Measurements from ENCODE around the gene OR10P1.

OR10P1 gene

DNA sequence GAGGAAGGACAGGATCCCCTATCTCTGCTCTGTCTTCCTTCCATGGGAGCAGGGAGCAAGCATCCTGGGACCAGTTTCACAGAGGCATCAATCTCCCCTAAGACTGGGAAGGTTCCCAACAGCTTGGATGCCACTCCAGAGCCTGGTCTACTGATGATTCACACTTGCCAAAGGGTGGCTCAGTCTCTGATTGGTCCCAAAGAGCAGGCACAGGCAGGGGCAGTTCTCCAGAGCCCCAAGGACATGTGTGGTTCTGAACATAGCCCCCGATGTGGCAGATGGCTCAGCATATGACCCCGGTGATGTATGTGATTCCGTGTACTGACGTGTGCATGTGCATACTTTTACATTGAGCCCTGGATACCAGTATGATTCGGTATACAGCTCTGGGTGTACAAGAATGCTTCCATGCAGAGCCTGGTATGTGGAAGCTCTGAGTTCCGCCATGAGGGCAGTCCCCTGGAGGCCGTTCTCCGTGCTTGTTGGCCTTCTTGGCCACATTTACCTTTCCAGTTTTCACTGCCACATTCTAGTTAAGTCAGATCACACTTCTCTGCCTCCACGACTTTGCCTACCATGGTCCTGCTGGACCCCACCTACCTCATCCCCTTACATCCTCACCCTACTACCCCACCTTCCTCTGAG lies 49.8 kb downstream of the OR10P1 start:
- no peak for DNase-seq

Data from KG1 (cell line).